Right lobe of liver (tissue), 6 donors: ENCODE results near the gene BLVRB. TPM values are rescaled to one million over a fixed set of nuclear protein-coding genes. Genes with fewer than 3 reads are reported as not detected.

Source experiments
- ATAC-seq, 4 donors: fragments of 200-7000 bp; cut with Tn5 transposase; one replicate each; pipeline ENCODE4 v1.9.1; 2020; ENCODE audit warnings: mild to moderate bottlenecking in 4 of 4, moderate library complexity in 4 of 4
- DNase-seq, 3 donors: peaks; one replicate each; pipeline ENCODE4 v3.0.0-alpha.2; 2020
- H3K27ac ChIP-seq, 3 donors: fragments of 200-600 bp; one replicate each; pipeline ENCODE4 v1.8.0; 2022
- H3K27me3 ChIP-seq, 2 donors: fragments of 200-600 bp; one replicate each; pipeline ENCODE4 v1.8.0; 2022
- H3K36me3 ChIP-seq, 4 donors: fragments of 200-600 bp; sonication (generic) in 1 of 4; one replicate each; pipeline versions ENCODE4 v1.5.1 to v1.8.0; 2017 to 2022; ENCODE audit warnings: control low read depth in 1 of 4
- H3K4me1 ChIP-seq, 4 donors: fragments of 200-600 bp; sonication (generic) in 1 of 4; one replicate each; pipeline versions ENCODE4 v1.5.1 to v1.8.0; 2017 to 2022; ENCODE audit warnings: control low read depth in 1 of 4
- H3K4me3 ChIP-seq, 3 donors: fragments of 200-600 bp; one replicate each; pipeline ENCODE4 v1.8.0; 2022
- H3K9me3 ChIP-seq, 4 donors: fragments of 200-600 bp; sonication (generic) in 1 of 4; one replicate each; pipeline versions ENCODE4 v1.5.1 to v1.8.0; 2017 to 2022; ENCODE audit warnings: control low read depth in 1 of 4
- CTCF ChIP-seq, 4 donors: fragments of 200-600 bp in 3 of 4; fragments of 450-650 bp in 1 of 4; IDR thresholded peaks; one replicate each; pipeline versions ENCODE4 v1.5.1 to v1.8.0; 2016 to 2022; ENCODE audit warnings: antibody characterized with exemption in 4 of 4, mild to moderate bottlenecking in 2 of 4
- POLR2A ChIP-seq: fragments of 450-650 bp; IDR thresholded peaks from one replicate; pipeline ENCODE4 v1.6.1; 2017; ENCODE audit warnings: antibody characterized with exemption, mild to moderate bottlenecking
- WGBS: methylation state at CpG from one replicate; pipeline ENCODE4 v1.1.6; 2018; ENCODE audit warnings: low coverage, low lambda C conversion rate; ENCODE audit not compliant: insufficient coverage; ENCODE audit errors: missing lambda C conversion rate; 5-methylcytosine and 5-hydroxymethylcytosine counted together
- intact Hi-C, 2 donors: fragments of 100-400 bp; cut with DNase I; formaldehyde crosslinking; loops; one replicate each; pipeline versions ENCODE4 v1.11.2 to v1.14.1; 2022
- total RNA-seq, 6 experiments: library from RNA; depleted of rRNA in 2 of 6; stranded (reverse); fragments of >200 nt in 2 of 6; fragmentation: NEBNext Ultra II Directional in 3 of 6; extraction: Animal tissue kit (Norgen Biotek cat#: 25700) in 3 of 6; gene quantifications; one replicate each; pipeline versions ENCODE4 v1.1.0 to v1.2.4, GENCODE V29; 2016 to 2023
- donor health status: DM: no; HTN: yes; CAD: no.
- donor health status: DM: no; HTN: no; CAD: no.
- donor health status: DM: no; HTN: no; CAD: no.
- donor health status: DM: no; HTN: yes; CAD: no.
- donor health status: DM: no; HTN: yes; CAD: no.

The BLVRB gene
- total RNA-seq, 6 experiments from 2014 or later, result 127 to 326 (median 146) TPM

GRCh38 chr19:40444000-40444824 is 21.3 kb downstream of the BLVRB start, which contains the start of gene SERTAD3:
Gene SERTAD3 (minus strand): TSS chr19:40444335. CDS start chr19:40442080, 2,255 bp downstream.
- H3K36me3 ChIP-seq, result peaks cover 0 to 38% (median 19%) of the 10 kb centered on the region in 4 donors
- peak; percentile 95 for TF ChIP-seq POLR2A
- peak in 1 of 4 donors; percentile 13 for TF ChIP-seq CTCF (IDR thresholded peaks at IDR 0.05)
- H3K27me3 ChIP-seq, result no peaks in the 10 kb centered on the region
- H3K4me3 ChIP-seq, result peak within 1 kb of the TSS; percentile 71 to 84 (median 73)
- peak within 1 kb of the TSS; percentile 87 to 89 (median 89) for H3K27ac ChIP-seq
- peaks cover 0 to 12% (median 5%) of the 10 kb centered on the region in 4 donors for H3K4me1 ChIP-seq
- WGBS, result under 1% methylated on average over 29 of the region's 72 CpGs
- intact Hi-C loops, result no loop called here
- no peaks in the 10 kb centered on the region for H3K9me3 ChIP-seq
- peak; percentile 98 for DNase-seq
- ATAC-seq, result peak; percentile 72 to 83 (median 78)

- intact Hi-C loops, result no loop called here
Observed at GRCh38 chr19:40443131-40443999, 22.2 kb downstream of the BLVRB start.

GRCh38 chr19:40442328-40443130 is 23.0 kb downstream of the BLVRB start:
- ATAC-seq, result no peak
- Histone ChIP-seq H3K9me3 (no peaks in the 10 kb centered on the region), H3K27me3 (no peaks in the 10 kb centered on the region), H3K4me1 (peaks cover 0 to 12% (median 5%) of the 10 kb centered on the region in 4 donors), H3K36me3 (peaks cover 0 to 24% (median 14%) of the 10 kb centered on the region in 4 donors), H3K4me3 (peak overlapping the region; percentile 71 to 84 (median 73)), H3K27ac (peak overlapping the region in 2 of 3 donors; percentile 39 to 52)
- TF ChIP-seq CTCF (IDR thresholded peaks at IDR 0.05) (no peak), POLR2A (no peak)
- no peak for DNase-seq
- WGBS, result 27% methylated on average over 18 of the region's 22 CpGs
- intact Hi-C loops, result no loop called here

More at GRCh38 chr19:40443131-40443999, 22.2 kb downstream of the BLVRB start:
- DNase-seq (peak; percentile 100), ATAC-seq (peak; percentile 85 to 90 (median 86))
- peak overlapping the region; percentile 71 to 84 (median 73) for H3K4me3 ChIP-seq
- H3K36me3 ChIP-seq, result peaks cover 0 to 31% (median 18%) of the 10 kb centered on the region in 4 donors
- H3K4me1 ChIP-seq, result peaks cover 0 to 12% (median 5%) of the 10 kb centered on the region in 4 donors
- H3K9me3 ChIP-seq, result no peaks in the 10 kb centered on the region
- under 1% methylated on average over 27 of the region's 52 CpGs for WGBS
- TF ChIP-seq POLR2A, result peak; percentile 51
- TF ChIP-seq CTCF (IDR thresholded peaks at IDR 0.05), result no peak
- no peaks in the 10 kb centered on the region for H3K27me3 ChIP-seq
- H3K27ac ChIP-seq, result peak overlapping the region; percentile 87 to 89 (median 89)
